GM12878 (cell line): ENCODE results near the gene SF1. TPM values are rescaled to one million over a fixed set of nuclear protein-coding genes. Genes with fewer than 3 reads are reported as not detected.

Experiments used
- ATF7 ChIP-seq: fragments of 450-650 bp; IDR thresholded peaks from 2 replicates; pipeline ENCODE4 v1.6.1; 2016; ENCODE audit warnings: low read depth, mild to moderate bottlenecking
- BCL11A ChIP-seq: IDR thresholded peaks from 2 replicates; pipeline ENCODE4 v1.6.1; 2011; ENCODE audit warnings: low read depth, low read length
- CHD4 ChIP-seq: fragments of 200-600 bp; sonication (generic); IDR thresholded peaks from 2 replicates; pipeline ENCODE4 v1.6.1; 2016; ENCODE audit warnings: mild to moderate bottlenecking
- CUX1 ChIP-seq: IDR thresholded peaks from 2 replicates; pipeline ENCODE4 v1.6.1; 2012; ENCODE audit warnings: improper control_type of control experiment, low read depth, low read length; ENCODE audit not compliant: insufficient replicate concordance
- ELK1 ChIP-seq: IDR thresholded peaks from 2 replicates; pipeline ENCODE4 v1.6.1; 2012; ENCODE audit warnings: low read depth, low read length, improper control_type of control experiment
- HDAC2 ChIP-seq: fragments of 200-600 bp; sonication (generic); IDR thresholded peaks from 2 replicates; pipeline ENCODE4 v1.6.1; 2017
- JUNB ChIP-seq: IDR thresholded peaks from 2 replicates; pipeline ENCODE4 v1.6.1; 2016; ENCODE audit warnings: antibody characterized with exemption, mild to moderate bottlenecking
- PBX3 ChIP-seq: IDR thresholded peaks from 2 replicates; pipeline ENCODE4 v1.6.1; 2011; ENCODE audit warnings: mild to moderate bottlenecking, low read depth, low read length, moderate library complexity; ENCODE audit not compliant: insufficient replicate concordance
- PKNOX1 ChIP-seq: fragments of 450-650 bp; IDR thresholded peaks from 2 replicates; pipeline ENCODE4 v1.6.1; 2016; ENCODE audit warnings: mild to moderate bottlenecking
- RELB ChIP-seq: fragments of 450-650 bp; IDR thresholded peaks from 2 replicates; pipeline ENCODE4 v1.6.1; 2017; ENCODE audit warnings: low read depth, mild to moderate bottlenecking, moderate library complexity
- SRF ChIP-seq, 2 experiments: IDR thresholded peaks; 2 replicates each; pipeline ENCODE4 v1.6.1; 2011; ENCODE audit warnings: low read depth in 2 of 2, low read length in 2 of 2, mild to moderate bottlenecking in 1 of 2, moderate library complexity in 1 of 2
- TCF3 ChIP-seq: IDR thresholded peaks from 2 replicates; pipeline ENCODE4 v1.6.1; 2012; ENCODE audit warnings: low read depth, mild to moderate bottlenecking, low read length, borderline replicate concordance; ENCODE audit not compliant: insufficient read depth
- ZBED1 ChIP-seq: IDR thresholded peaks from 2 replicates; pipeline ENCODE4 v1.6.1; 2016; ENCODE audit warnings: borderline replicate concordance
- ZBTB33 ChIP-seq: fragments of 450-650 bp; IDR thresholded peaks from 2 replicates; pipeline ENCODE4 v1.6.1; 2017; ENCODE audit warnings: mild to moderate bottlenecking
- ZNF384 ChIP-seq: IDR thresholded peaks from 2 replicates; pipeline ENCODE4 v1.6.1; 2012; ENCODE audit warnings: low read depth, mild to moderate bottlenecking, low read length, improper control_type of control experiment, borderline replicate concordance
- polyA plus RNA-seq, 11 experiments: library from polyadenylated mRNA; depleted of rRNA in 4 of 11; unstranded in 6 of 11; stranded (reverse) in 5 of 11; fragments of >200 nt; fragmentation: Nextera tagmentation in 4 of 11; fragmentation: Illumina TruSeq in 1 of 11; extraction: Ambion mirVana in 4 of 11; extraction: Trizol in 1 of 11; gene quantifications; 1 replicate in 1 of 11; 2 replicates in 10 of 11; pipeline versions ENCODE4 v1.2.1 to v1.2.3, GENCODE V29; 2011 to 2016; ENCODE audit warnings: inconsistent platforms in 2 of 11, missing spikeins in 2 of 11, low read depth in 1 of 11
- total RNA-seq, 4 experiments: library from RNA; depleted of rRNA in 3 of 4; stranded (reverse); fragments of >200 nt in 3 of 4; fragmentation: Illumina TruSeq in 1 of 4; extraction: Trizol in 1 of 4; gene quantifications; 2 replicates each; pipeline versions ENCODE4 v1.2.1 to v1.2.3, GENCODE V29; 2013 to 2021

The SF1 gene
- total and polyA plus RNA-seq, 10 of the 15 experiments (the other 5 are each of a cell fraction or from before 2014, with no cell fraction given) = 13.6 to 337 (median 103) TPM

GRCh38 chr11:64801158-64801464 lies 22.8 kb upstream of the SF1 start (continued):
- TF ChIP-seq ELK1 = no peak
- no peak for TF ChIP-seq ZNF384
- TF ChIP-seq JUNB = no peak
- TF ChIP-seq SRF (IDR thresholded peaks at IDR 0.05; ENCODE audit: low read depth in 2 of 2, low read length in 2 of 2) = no peak
- peak; percentile 82 for TF ChIP-seq PBX3
- no peak for TF ChIP-seq CUX1
- TF ChIP-seq CHD4 = no peak
- no peak for TF ChIP-seq ZBED1
- TF ChIP-seq TCF3 = peak; percentile 79; the same call in 1 of the 2 replicates
- TF ChIP-seq ATF7 = no peak
- TF ChIP-seq PKNOX1 = peak; percentile 93
- no peak for TF ChIP-seq BCL11A
- no peak for TF ChIP-seq HDAC2
- TF ChIP-seq RELB = no peak
- TF ChIP-seq ZBTB33 = no peak
